ENCODE data around the gene SPECC1.
"Not testable (repeated sequence)": the region's sequence is repeated elsewhere in the genome, so short reads cannot be mapped to it uniquely, and the experiment has no call there.

Gene SPECC1

GRCh38 chr17:20184977-20185619, 175.9 kb downstream of the SPECC1 start:
- no peak for DNase-seq

- no peak for DNase-seq
These were observed 177.9 kb downstream of the SPECC1 start for GRCh38 chr17:20187049-20187448.

GRCh38 chr17:20189302-20189701, 180.1 kb downstream of the SPECC1 start:
- DNase-seq: no peak

- DNase-seq: no peak
These were observed 180.8 kb downstream of the SPECC1 start for GRCh38 chr17:20189979-20190378.

- DNase-seq: no peak
These were observed 181.4 kb downstream of the SPECC1 start for GRCh38 chr17:20190605-20191004.

GRCh38 chr17:20191056-20191455, 181.9 kb downstream of the SPECC1 start:
- DNase-seq: no peak

- DNase-seq: not testable (repeated sequence)
These were observed 187.1 kb downstream of the SPECC1 start for GRCh38 chr17:20196286-20196685.

GRCh38 chr17:20197272-20197926, 188.2 kb downstream of the SPECC1 start:
- no peak for DNase-seq

- no peak for DNase-seq
These were observed 191.0 kb downstream of the SPECC1 start for GRCh38 chr17:20200016-20200795.

GRCh38 chr17:20200865-20201458, 191.8 kb downstream of the SPECC1 start:
- no peak for DNase-seq

GRCh38 chr17:20202141-20202621, 193.0 kb downstream of the SPECC1 start:
- DNase-seq: no peak

GRCh38 chr17:20203018-20203417, 193.9 kb downstream of the SPECC1 start:
- DNase-seq: no peak

- no peak for DNase-seq
These were observed 194.7 kb downstream of the SPECC1 start for GRCh38 chr17:20203761-20204263.

- no peak for DNase-seq
These were observed 196.4 kb downstream of the SPECC1 start for GRCh38 chr17:20205609-20206008.

- DNase-seq: no peak
These were observed 196.9 kb downstream of the SPECC1 start for GRCh38 chr17:20206068-20206467.

GRCh38 chr17:20206591-20206990, 197.4 kb downstream of the SPECC1 start:
- no peak for DNase-seq

GRCh38 chr17:20207262-20207985, 198.3 kb downstream of the SPECC1 start:
- no peak for DNase-seq

GRCh38 chr17:20208717-20209116, 199.6 kb downstream of the SPECC1 start:
- DNase-seq: no peak

GRCh38 chr17:20210180-20210579, 201.0 kb downstream of the SPECC1 start:
- DNase-seq: no peak

GRCh38 chr17:20210614-20211013, 201.5 kb downstream of the SPECC1 start:
- no peak for DNase-seq

GRCh38 chr17:20211246-20211645, 202.1 kb downstream of the SPECC1 start:
- DNase-seq: no peak

GRCh38 chr17:20213449-20213848, 204.3 kb downstream of the SPECC1 start:
- no peak for DNase-seq

GRCh38 chr17:20214794-20215193, 205.6 kb downstream of the SPECC1 start:
- no peak for DNase-seq

Data from SW 1271 (cell line).